ENCODE results near the gene MRPL52. TPM values are rescaled to one million over a fixed set of nuclear protein-coding genes. Genes with fewer than 3 reads are reported as not detected.
"Not testable (repeated sequence)": the region's sequence is repeated elsewhere in the genome, so short reads cannot be mapped to it uniquely, and the experiment has no call there.

MRPL52 gene
- total RNA-seq, 2 donors from 2014 or later, result 17.3 to 65.0 TPM

DNA sequence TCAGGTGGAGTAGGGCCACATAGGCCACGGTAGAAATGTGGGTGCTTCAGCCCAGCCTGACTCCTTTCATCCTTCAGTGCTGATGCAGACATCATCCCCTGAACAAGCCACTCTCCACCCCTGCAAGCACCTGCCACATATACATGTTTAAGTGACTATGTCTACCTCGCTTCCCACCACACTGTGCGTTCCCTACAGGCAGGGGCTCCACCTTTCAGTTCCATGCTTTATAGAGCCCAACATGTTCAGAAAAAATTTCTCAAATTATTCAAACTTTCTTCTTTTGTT, 26.1 kb upstream of the MRPL52 start:
- no peaks in the 10 kb centered on the region for H3K4me1 ChIP-seq (ENCODE audit: control insufficient read depth in 1 of 2, low read depth in 2 of 2)
- DNase-seq (ENCODE audit: low spot score) (no peak), ATAC-seq (ENCODE audit: insufficient number of reproducible peaks, low FRiP score, low read depth) (no peak)
- H3K27me3 ChIP-seq (replicated peaks; ENCODE audit: insufficient read depth), result no peaks in the 10 kb centered on the region
- no peak overlapping the region for H3K4me3 ChIP-seq
- no peaks in the 10 kb centered on the region for H3K36me3 ChIP-seq
- H3K27ac ChIP-seq, result no peak overlapping the region
- no peaks in the 10 kb centered on the region for H3K9me3 ChIP-seq
- TF ChIP-seq, protein P1, sequence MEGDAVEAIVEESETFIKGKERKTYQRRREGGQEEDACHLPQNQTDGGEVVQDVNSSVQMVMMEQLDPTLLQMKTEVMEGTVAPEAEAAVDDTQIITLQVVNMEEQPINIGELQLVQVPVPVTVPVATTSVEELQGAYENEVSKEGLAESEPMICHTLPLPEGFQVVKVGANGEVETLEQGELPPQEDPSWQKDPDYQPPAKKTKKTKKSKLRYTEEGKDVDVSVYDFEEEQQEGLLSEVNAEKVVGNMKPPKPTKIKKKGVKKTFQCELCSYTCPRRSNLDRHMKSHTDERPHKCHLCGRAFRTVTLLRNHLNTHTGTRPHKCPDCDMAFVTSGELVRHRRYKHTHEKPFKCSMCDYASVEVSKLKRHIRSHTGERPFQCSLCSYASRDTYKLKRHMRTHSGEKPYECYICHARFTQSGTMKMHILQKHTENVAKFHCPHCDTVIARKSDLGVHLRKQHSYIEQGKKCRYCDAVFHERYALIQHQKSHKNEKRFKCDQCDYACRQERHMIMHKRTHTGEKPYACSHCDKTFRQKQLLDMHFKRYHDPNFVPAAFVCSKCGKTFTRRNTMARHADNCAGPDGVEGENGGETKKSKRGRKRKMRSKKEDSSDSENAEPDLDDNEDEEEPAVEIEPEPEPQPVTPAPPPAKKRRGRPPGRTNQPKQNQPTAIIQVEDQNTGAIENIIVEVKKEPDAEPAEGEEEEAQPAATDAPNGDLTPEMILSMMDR (IDR thresholded peaks at IDR 0.05), result no peak

- not testable (repeated sequence) for ATAC-seq (ENCODE audit: insufficient number of reproducible peaks, low FRiP score, low read depth); H3K27me3 ChIP-seq (replicated peaks; ENCODE audit: insufficient read depth); H3K36me3 ChIP-seq; H3K27ac ChIP-seq; DNase-seq (ENCODE audit: low spot score); H3K4me3 ChIP-seq; H3K4me1 ChIP-seq (ENCODE audit: control insufficient read depth in 1 of 2, low read depth in 2 of 2); H3K9me3 ChIP-seq
Measured at GRCh38 chr14:22805235-22805634, 24.5 kb upstream of the MRPL52 start.

GRCh38 chr14:22807432-22808087, 22.1 kb upstream of the MRPL52 start:
- no peak overlapping the region for H3K27ac ChIP-seq
- H3K4me3 ChIP-seq, result no peak overlapping the region
- DNase-seq (ENCODE audit: low spot score) (no peak), ATAC-seq (ENCODE audit: insufficient number of reproducible peaks, low FRiP score, low read depth) (no peak)
- no peaks in the 10 kb centered on the region for H3K27me3 ChIP-seq (replicated peaks; ENCODE audit: insufficient read depth)
- H3K9me3 ChIP-seq, result no peaks in the 10 kb centered on the region
- H3K4me1 ChIP-seq (ENCODE audit: control insufficient read depth in 1 of 2, low read depth in 2 of 2), result no peaks in the 10 kb centered on the region
- TF ChIP-seq, protein P1 (IDR thresholded peaks at IDR 0.05), result no peak
- H3K36me3 ChIP-seq, result no peaks in the 10 kb centered on the region

- DNase-seq (ENCODE audit: low spot score) (no peak), ATAC-seq (ENCODE audit: insufficient number of reproducible peaks, low FRiP score, low read depth) (no peak)
- TF ChIP-seq, protein P1 (IDR thresholded peaks at IDR 0.05), result no peak
- no peaks in the 10 kb centered on the region for H3K9me3 ChIP-seq
- no peaks in the 10 kb centered on the region for H3K27me3 ChIP-seq (replicated peaks; ENCODE audit: insufficient read depth)
- no peaks in the 10 kb centered on the region for H3K36me3 ChIP-seq
- H3K27ac ChIP-seq, result no peak overlapping the region
- no peak overlapping the region for H3K4me3 ChIP-seq
- H3K4me1 ChIP-seq (ENCODE audit: control insufficient read depth in 1 of 2, low read depth in 2 of 2), result no peaks in the 10 kb centered on the region
Measured at GRCh38 chr14:22808388-22809209, 21.1 kb upstream of the MRPL52 start.

DNA sequence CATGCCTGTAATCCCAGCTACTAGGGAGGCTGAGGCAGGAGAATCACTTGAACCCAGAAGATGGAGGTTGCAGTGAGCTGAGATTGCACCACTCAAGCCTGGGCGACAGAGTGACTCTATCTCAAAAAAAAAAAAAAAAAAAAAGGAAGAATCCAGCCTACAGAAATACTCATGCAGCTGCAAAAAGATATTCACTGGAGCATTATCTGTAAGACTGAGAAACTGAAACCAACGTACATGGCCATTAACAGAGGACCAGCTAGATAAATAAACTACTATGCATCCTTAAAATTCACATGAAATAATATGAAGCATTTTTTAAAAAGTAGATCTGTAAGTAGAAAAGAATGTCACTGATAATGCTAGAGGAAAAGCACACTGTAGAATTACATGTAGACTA, 18.0 kb upstream of the MRPL52 start:
- Histone ChIP-seq H3K4me1 (ENCODE audit: control insufficient read depth in 1 of 2, low read depth in 2 of 2) (no peaks in the 10 kb centered on the region), H3K27ac (peak overlapping the region in 1 of 2 donors; percentile 11), H3K9me3 (no peaks in the 10 kb centered on the region), H3K4me3 (no peak overlapping the region), H3K36me3 (no peaks in the 10 kb centered on the region), H3K27me3 (replicated peaks; ENCODE audit: insufficient read depth) (no peaks in the 10 kb centered on the region)
- ATAC-seq (ENCODE audit: insufficient number of reproducible peaks, low FRiP score, low read depth) (no peak), DNase-seq (ENCODE audit: low spot score) (no peak)
- TF ChIP-seq, protein P1 (IDR thresholded peaks at IDR 0.05), result no peak

Measured in thoracic aorta (tissue), 2 donors.